ENCODE data around the gene C13orf46.

Gene C13orf46

GRCh38 chr13:113922412-113923118 lies 51.3 kb downstream of the C13orf46 start:
- no peaks in the 10 kb centered on the region for H3K36me3 Mint-ChIP-seq (ENCODE audit: low read depth)
- H3K4me3 Mint-ChIP-seq: no peak overlapping the region
- peaks cover 22% of the 10 kb centered on the region for H3K9me3 Mint-ChIP-seq
- H3K27me3 Mint-ChIP-seq (ENCODE audit: low read depth): peaks cover 17% of the 10 kb centered on the region
- TF ChIP-seq CTCF (IDR thresholded peaks at IDR 0.05; ENCODE audit: unreplicated experiment in 3 of 3): no peak
- H3K4me1 Mint-ChIP-seq: peaks cover 4% of the 10 kb centered on the region
- H3K27ac Mint-ChIP-seq: no peak overlapping the region

- no peaks in the 10 kb centered on the region for H3K4me1 Mint-ChIP-seq
- no peaks in the 10 kb centered on the region for H3K36me3 Mint-ChIP-seq (ENCODE audit: low read depth)
- no peak for TF ChIP-seq CTCF (IDR thresholded peaks at IDR 0.05; ENCODE audit: unreplicated experiment in 3 of 3)
- H3K27ac Mint-ChIP-seq: no peak overlapping the region
- peaks cover 13% of the 10 kb centered on the region for H3K27me3 Mint-ChIP-seq (ENCODE audit: low read depth)
- H3K4me3 Mint-ChIP-seq: no peak overlapping the region
- peaks cover 22% of the 10 kb centered on the region for H3K9me3 Mint-ChIP-seq
These were observed 52.1 kb downstream of the C13orf46 start for GRCh38 chr13:113921763-113922162.

- Mint-ChIP-seq H3K36me3 (ENCODE audit: low read depth) (no peaks in the 10 kb centered on the region), H3K9me3 (peaks cover 22% of the 10 kb centered on the region), H3K27me3 (ENCODE audit: low read depth) (peaks cover 14% of the 10 kb centered on the region), H3K4me1 (no peaks in the 10 kb centered on the region), H3K27ac (peak overlapping the region in 1 of 3 experiments; percentile 14), H3K4me3 (no peak overlapping the region)
- no peak for TF ChIP-seq CTCF (IDR thresholded peaks at IDR 0.05; ENCODE audit: unreplicated experiment in 3 of 3)
These were observed 53.1 kb downstream of the C13orf46 start for GRCh38 chr13:113920606-113921286.

- Mint-ChIP-seq H3K27ac (peak overlapping the region in 2 of 3 experiments; percentile 46 to 70), H3K9me3 (peaks cover 22% of the 10 kb centered on the region), H3K36me3 (ENCODE audit: low read depth) (no peaks in the 10 kb centered on the region), H3K4me1 (no peaks in the 10 kb centered on the region), H3K4me3 (no peak overlapping the region), H3K27me3 (ENCODE audit: low read depth) (peaks cover 15% of the 10 kb centered on the region)
- no peak for TF ChIP-seq CTCF (IDR thresholded peaks at IDR 0.05; ENCODE audit: unreplicated experiment in 3 of 3)
These were observed 53.9 kb downstream of the C13orf46 start for GRCh38 chr13:113919761-113920559.

GRCh38 chr13:113918981-113919701 lies 54.7 kb downstream of the C13orf46 start:
- H3K27ac Mint-ChIP-seq: no peak overlapping the region
- H3K4me3 Mint-ChIP-seq: no peak overlapping the region
- no peak for TF ChIP-seq CTCF (IDR thresholded peaks at IDR 0.05; ENCODE audit: unreplicated experiment in 3 of 3)
- H3K27me3 Mint-ChIP-seq (ENCODE audit: low read depth): peaks cover 22% of the 10 kb centered on the region
- H3K4me1 Mint-ChIP-seq: no peaks in the 10 kb centered on the region
- no peaks in the 10 kb centered on the region for H3K36me3 Mint-ChIP-seq (ENCODE audit: low read depth)
- H3K9me3 Mint-ChIP-seq: peaks cover 22% of the 10 kb centered on the region
